Stimulated activated CD4-positive, alpha-beta T cell treated with anti-CD3 and anti-CD28 coated beads, TNF-alpha, amount 100 ng/mL, for 1 hour (primary cell): Measurements from ENCODE around the gene MARK3.
A peak's percentile ranks its signal among the peaks of the same experiment; 100 is the strongest.
"Not testable (repeated sequence)": the region's sequence is repeated elsewhere in the genome, so short reads cannot be mapped to it uniquely, and the experiment has no call there.

ENCODE experiments used
- DNase-seq, 3 donors: peaks; one replicate each; pipeline ENCODE4 v3.0.0-alpha.2; 2020; ENCODE audit warnings: low read depth in 3 of 3, low spot score in 1 of 3

The MARK3 gene

DNA sequence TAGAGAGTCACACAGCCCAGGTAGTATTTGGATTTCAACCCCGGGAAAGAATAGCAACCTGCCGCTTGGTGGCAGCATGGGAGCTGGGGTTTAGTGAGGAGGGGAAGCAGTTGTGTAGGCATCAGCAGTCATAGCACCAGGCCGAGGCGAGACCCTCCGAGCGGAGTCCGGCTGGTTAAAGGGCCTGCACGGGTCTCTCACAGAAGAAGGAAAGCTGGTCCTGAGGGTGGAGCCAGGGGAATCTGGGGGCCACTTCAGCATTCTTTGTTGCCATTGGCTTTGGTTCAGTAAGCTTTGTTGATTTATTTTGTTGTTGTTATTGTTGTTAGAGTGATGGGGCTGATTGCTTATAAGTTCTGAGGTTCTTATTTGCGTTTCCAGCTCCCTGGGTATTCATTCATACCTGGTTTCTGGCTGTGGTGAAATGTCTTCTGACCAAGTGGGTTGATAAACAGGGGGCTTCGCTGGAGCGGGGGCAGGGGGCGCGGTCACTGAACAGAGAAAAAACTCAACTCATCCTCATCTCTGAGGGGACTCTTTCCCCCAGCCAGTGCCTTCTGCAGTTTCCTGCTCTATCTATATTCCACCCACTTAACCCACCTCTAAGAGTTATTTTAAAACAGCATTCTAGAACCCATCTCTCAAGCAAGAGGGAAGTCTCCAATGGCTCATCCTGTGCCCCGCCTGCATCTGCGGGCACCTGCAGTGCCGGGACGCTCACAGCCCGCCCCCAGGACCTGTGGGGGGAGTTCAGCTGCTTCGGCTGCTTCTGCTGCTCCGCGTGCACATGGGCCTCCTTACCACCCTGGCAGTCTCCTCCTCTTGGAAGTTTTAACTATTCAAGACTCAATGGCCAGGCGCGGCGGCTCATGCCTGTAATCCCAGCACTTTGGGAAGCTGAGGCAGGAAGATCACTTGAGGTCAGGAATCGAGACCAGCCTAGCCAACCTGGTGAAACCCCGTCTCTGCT is 125.8 kb downstream of the MARK3 start:
- no peak for DNase-seq

DNA sequence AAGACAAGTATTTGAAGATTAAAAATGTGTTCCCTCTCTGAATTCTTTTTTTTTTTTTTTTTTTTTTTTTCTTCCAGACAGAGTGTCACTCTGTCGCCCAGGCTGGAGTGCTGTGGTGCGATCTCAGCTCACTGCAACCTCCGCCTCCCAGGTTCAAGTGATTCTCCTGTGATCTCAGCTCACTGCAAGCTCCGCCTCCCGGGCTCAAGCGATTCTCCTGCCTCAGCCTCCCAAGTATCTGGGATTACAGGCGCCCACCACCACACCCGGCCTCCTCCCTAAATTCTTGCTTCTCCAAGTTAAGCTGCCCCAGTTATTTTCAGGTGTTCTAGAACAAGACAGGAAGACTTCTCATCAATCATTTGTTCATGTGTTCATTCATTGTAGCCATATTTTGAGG is 127.0 kb downstream of the MARK3 start:
- DNase-seq: not testable (repeated sequence)

- no peak for DNase-seq
Observed at GRCh38 chr14:103512701-103513611, 127.7 kb downstream of the MARK3 start.

- no peak for DNase-seq
Observed at GRCh38 chr14:103514596-103515421, 129.6 kb downstream of the MARK3 start.

- DNase-seq: no peak
Observed at GRCh38 chr14:103516426-103517173, 131.4 kb downstream of the MARK3 start.

DNA sequence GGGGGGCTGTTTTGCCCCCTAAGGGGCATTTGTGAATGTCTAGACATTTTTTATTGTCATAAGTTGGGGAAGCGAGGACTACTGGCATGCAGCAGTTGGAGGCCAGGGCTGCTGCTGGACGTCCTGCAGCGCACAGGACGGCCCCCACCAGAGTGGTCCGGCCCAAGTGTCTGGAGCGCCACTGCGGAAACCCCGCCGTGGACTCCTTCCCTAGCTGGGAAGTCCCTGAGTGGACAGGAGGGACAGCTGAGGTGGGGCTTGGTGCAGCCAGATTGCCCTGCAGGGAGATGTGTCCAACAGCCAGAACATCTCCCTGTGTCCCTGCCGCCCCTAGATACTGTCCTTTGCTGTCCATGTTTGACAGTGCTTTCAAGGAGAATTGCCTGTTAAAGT is 132.0 kb downstream of the MARK3 start:
- DNase-seq: no peak

GRCh38 chr14:103517721-103518421 is 132.7 kb downstream of the MARK3 start:
- no peak for DNase-seq

GRCh38 chr14:103518422-103519042 is 133.3 kb downstream of the MARK3 start:
- peak in 2 of 3 donors; percentile 21 to 48 for DNase-seq

DNA sequence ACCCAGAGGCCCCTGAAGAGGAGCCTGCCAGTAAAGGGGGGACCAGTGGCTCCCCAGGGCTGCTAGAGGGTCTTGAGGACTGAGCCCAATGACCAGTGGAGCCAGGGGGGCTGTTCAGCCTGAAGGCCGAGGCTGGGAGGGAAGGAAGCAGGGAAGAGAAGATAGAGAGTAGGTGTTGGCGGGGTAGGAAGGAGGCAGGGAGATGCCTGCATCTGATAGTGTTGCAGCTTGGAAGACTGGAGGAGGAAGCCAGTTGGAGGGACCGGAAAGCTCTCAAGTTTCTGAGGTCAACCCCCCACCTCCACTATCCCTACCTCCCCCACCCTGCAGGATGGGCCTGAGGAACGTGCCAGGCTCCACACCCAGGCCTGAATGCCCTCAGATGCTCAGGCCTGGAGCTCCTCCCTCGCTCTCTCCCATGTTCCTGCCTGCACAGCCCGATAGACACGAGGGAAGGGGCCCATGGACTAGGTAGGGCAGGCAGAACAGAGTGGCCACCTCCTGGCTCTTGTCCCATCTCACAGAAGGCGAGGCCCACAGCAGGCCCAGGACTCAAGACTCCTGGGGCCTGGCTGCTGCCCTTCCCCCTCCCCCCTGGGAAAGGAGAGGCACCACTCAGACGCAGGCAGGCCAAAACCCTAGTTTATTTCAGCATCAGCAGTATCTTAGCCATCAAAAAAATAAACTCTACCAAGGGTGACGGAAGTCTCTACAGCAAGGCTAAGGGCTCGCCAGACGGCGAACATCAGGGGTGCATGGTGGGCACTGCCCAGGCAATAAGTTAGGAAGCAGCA is 134.0 kb downstream of the MARK3 start:
- no peak for DNase-seq

- DNase-seq: no peak
Observed at GRCh38 chr14:103519837-103520212, 134.6 kb downstream of the MARK3 start.

DNA sequence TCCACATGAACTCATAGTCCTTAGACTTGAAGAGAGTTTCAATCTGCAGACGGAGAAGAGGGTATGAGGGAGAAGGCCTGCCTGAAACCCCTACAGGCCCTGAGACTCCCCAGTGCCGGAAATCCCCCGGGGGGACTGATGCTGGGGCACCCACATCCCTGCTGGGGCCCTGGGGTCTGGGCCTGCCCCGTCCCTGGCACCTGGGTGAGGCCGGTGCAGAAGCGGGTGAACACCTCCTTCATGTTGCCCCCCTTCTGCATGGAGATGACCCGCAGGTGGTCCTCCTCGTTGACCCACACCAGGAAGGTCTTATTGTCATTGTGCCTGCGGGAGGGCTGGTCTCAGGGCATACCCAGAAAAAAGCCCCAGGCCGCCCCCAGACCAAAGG is 135.0 kb downstream of the MARK3 start:
- DNase-seq: no peak

DNA sequence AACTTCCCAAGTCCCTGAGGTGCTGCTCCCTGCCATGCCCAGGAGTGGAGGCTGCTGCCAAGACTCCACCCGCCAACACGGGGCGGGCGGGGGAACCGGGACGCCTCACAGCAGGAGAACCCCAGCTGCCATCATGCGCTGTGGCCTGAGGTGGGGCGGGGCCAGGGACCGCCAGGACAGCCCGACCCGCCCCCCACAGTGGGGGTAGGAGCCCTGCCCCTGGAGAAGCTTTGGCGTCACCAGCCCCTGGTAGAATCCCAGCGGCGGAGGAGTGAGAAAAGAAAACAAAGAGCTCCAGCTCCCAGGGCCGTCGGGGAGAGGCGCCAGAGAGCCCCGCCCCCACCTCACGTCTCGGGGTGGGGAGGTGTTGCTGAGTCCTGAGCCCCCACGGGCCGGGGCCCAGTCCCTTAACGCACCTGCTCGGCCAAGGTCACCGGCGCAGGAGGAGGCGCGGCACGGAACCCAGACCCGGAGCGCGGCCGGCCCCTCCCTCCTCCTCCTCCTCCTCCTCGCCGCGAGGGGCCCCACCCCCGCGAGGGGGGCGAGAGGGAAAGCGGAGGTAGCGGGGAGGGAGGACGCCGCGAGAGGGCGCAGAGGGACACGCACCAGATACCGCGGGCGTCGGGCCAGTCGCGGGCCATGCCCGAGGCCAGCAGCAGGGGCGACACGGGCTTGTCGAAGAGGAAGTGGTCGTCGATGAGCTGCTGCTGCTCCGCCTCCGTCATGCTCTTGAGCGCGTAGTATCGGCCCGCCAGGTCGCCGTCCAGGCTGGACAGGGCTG is 135.6 kb downstream of the MARK3 start:
- DNase-seq: peak in 2 of 3 donors; percentile 36 to 51

GRCh38 chr14:103521438-103521950 is 136.3 kb downstream of the MARK3 start:
- no peak for DNase-seq

DNA sequence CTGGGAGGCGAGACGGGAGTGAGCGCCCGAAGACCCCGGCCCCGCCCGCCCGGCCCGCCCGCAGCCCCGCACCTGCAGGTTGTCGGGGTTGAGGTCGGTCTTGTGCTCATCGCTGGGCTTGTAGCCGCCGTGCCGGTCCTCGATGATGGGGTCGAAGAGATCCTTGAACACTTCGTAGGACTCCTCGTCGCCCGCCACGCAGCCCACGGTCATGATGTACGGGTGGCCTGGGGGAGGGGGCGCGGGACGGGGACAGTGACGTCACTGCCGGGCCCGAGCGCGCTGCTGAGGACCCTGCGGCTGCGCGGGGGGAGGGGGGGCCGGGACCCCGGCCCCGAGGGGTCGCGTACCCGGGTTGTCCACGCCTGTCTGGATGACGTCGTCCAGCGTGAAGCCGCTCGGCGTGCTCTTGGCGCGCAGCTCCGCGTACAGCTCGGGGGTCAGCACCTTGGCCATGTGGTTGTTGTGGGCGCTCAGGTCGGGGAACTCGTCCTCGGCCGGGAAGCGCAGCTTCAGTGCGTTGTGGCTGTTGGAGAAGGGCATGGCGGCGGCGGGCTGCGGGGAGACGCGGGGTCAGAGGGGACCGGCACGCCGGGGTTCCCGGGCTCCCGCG is 136.8 kb downstream of the MARK3 start:
- no peak for DNase-seq

DNA sequence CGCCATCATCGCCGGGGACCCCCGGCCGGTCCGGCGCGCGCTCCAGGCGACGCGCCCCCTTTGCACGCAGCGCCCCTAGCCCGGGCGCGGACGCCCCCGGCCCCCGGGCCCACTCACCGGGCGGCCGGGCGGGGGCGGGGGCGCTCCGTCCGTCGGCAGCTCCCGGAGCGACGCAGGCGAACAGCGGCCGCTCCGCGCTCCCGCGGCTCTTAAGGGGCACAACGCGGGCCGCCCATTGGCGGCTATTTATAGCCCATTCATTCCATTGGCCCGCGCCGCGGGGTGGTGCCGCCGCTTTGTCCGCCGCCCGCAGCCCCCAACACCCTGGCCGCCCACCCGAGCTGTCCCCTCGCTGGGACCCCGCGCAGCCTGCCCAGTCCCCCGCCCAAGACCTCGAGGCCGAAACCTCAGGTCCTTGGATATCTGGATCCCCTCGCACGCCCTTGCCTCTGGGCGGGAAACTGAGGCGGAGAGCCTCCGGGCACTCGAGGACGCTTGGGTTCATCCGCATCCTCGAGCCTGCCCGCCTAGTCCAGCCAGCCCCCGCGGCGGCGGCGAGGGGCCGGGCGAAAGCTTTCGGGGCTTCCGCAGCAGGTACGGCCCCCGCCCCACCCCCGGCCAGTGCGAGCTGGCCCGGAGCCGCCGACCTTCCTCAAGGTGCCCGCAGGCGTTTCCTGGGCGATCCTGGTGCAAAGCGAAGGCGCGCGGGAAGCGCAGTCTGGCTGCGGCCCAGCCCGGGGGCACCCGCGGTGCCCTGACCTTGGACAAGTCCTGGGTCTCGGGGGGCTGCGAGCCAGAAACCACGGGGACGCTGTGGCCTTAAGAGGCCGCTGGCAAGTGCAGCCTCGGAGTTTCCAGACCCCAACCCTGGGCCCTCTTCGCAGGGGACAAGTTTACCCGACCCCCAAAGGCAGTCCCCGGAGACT is 137.7 kb downstream of the MARK3 start, which contains the start of gene CKB:
Gene CKB (minus strand): TSS at position 182 of the 926 bp plus-strand sequence. CDS start 337 bp downstream, outside the sequence.
- DNase-seq: no peak

GRCh38 chr14:103523575-103523954 is 138.3 kb downstream of the MARK3 start:
- DNase-seq: no peak
